Right lung (tissue), 5 donors: ENCODE measurements around the gene CLASP1. TPM values are rescaled to one million over a fixed set of nuclear protein-coding genes. Genes with fewer than 3 reads are reported as not detected.
A peak's percentile ranks its signal among the peaks of the same experiment; 100 is the strongest.

Experiments
- DNase-seq, 2 donors: peaks; one replicate each; pipeline ENCODE4 v3.0.0-alpha.2; 2013
- polyA plus RNA-seq, 5 donors: library from polyadenylated mRNA; unstranded; fragments of 120-200 nt; gene quantifications; one replicate each; pipeline versions ENCODE4 v1.2.1 to v1.2.3, GENCODE V29; 2013; ENCODE audit warnings: inconsistent platforms in 1 of 5, low replicate concordance in 1 of 5; ENCODE audit not compliant: insufficient read length in 5 of 5, insufficient read depth in 1 of 5

CLASP1 gene
- polyA plus RNA-seq, 5 donors: 34.5 to 47.6 (median 47.2) TPM

DNA sequence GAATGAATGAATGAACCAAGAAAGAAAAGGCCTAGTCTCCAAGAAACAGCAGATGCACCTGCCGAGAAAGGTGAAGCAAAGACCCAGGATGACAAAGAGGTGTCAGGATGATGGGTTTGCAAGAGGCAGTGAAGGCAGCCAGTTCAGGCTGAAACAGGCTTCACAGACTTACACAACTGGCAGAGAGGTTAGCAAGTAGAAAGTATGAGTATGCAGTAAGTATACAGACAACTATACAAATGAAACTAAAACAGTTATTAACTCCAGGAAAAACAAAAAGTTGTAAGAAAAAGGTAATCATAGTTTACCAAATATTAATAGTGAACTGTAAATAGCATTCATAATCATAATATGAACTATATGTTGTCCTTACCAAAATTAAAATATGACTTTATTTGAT is 138.4 kb downstream of the CLASP1 start:
- DNase-seq: no peak

DNA sequence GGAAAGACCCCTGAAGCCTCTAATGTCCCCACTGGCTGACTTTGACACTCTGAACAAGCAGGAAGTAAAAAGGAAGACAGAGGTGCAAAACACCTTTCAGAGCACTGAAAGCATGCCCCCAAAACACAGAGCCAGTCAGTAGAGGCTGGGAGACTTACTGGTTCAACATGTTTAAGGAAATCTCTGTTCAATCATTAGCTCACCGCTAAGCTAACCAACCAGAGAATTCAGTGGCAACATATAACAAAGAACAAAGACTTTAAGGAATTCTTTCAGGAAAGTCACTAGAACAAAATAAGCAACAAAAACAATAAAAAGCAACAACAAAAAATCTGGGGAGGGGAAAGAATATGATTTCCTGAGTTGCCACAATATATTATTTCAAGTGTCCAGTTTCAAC is 142.6 kb downstream of the CLASP1 start:
- DNase-seq: no peak

DNA sequence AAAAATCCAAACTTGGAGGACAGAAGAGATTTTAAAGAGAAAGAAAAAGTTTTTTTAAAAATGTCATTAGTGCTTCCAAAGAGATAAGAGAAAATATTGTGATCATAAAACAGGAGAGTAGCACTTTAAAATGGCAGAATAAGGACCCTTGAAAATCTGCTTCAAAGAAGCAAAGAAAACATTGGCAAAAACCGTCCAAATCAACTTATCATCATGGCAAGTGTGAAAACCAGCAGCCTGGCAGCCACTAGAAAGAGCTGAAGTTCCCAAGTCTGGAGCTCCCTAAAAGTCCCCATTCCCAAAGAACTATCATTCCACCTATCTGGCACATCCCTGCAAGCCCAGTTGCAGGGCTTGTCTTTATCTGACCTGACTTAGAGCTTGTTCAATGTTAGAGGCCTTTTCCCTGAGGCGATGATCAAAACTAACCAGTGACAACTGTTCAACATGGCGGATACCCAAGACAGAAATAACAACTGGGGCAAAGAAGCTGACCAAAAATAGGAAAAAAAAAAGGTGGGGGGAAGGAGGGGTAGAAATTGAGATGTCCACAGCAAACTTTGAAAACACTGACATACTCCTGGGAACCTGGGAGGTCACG is 143.2 kb downstream of the CLASP1 start:
- no peak for DNase-seq

DNA sequence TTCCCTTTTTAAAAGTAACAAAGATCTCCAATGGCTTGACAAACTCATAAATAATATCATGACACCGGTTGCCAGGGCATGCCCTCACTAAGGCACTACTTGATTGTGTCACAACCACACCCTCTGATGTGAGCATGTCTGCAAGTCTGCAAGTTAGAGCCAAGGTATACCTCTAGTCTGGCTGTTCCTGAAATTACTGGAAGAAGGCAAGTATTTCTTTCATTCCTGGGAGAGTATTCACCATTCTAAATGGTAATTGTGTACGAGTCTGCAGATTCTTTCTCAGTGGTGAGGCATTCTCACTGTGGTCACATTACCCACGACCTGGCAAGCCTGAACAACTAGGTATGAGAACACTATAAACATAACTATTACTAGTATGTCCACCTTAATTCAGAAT is 144.3 kb downstream of the CLASP1 start:
- no peak for DNase-seq

GRCh38 chr2:121504316-121504715 is 144.9 kb downstream of the CLASP1 start:
- no peak for DNase-seq

GRCh38 chr2:121502781-121503180 is 146.5 kb downstream of the CLASP1 start:
- DNase-seq: no peak

GRCh38 chr2:121502246-121502645 is 147.0 kb downstream of the CLASP1 start:
- DNase-seq: no peak

DNA sequence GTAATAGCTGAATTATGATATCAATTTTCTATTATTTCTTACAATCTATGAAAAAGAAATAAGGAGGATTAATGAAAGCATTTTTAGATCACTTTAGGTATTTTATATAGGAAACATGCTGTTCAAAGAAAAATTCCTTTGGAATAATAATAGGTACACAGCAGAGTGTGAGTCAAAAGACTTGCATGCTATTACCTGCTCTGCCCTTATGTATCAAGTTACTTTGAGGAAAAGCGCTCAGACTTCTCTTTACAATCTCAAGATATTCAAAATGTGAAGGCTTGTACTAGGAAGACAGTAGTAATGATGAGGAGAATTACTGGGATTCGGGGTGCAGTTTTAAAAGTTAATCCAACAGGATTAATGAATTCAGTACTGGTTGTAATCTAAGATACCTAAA is 147.7 kb downstream of the CLASP1 start:
- no peak for DNase-seq

- no peak for DNase-seq
These were observed 148.2 kb downstream of the CLASP1 start for GRCh38 chr2:121501031-121501430.

DNA sequence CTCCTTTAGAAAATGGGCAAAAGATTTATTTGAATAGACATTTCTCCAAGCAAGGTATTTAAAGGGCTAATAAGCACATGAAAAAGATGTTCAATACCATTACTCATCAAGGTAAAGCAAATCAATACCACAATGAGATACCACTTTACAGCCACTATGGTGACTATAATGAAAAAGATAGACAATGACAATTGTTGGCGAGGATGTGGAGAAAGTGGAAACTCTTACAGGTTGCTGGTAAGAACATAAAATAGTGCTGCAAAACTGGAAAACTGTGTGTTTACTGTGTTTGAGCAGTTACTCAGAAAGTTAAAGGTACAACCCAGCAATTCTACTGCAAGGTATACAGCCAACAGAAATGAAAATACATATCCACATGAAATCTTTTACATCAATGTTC is 150.5 kb downstream of the CLASP1 start:
- DNase-seq: no peak

- DNase-seq: no peak
These were observed 156.9 kb downstream of the CLASP1 start for GRCh38 chr2:121492409-121492808.

- DNase-seq: no peak
These were observed 157.7 kb downstream of the CLASP1 start for GRCh38 chr2:121491518-121491917.

- no peak for DNase-seq
These were observed 158.6 kb downstream of the CLASP1 start for GRCh38 chr2:121490584-121491133.

GRCh38 chr2:121489911-121490583 is 159.2 kb downstream of the CLASP1 start:
- DNase-seq: no peak

GRCh38 chr2:121489284-121489683 is 160.0 kb downstream of the CLASP1 start:
- DNase-seq: peak in 1 of 2 donors; percentile 14

DNA sequence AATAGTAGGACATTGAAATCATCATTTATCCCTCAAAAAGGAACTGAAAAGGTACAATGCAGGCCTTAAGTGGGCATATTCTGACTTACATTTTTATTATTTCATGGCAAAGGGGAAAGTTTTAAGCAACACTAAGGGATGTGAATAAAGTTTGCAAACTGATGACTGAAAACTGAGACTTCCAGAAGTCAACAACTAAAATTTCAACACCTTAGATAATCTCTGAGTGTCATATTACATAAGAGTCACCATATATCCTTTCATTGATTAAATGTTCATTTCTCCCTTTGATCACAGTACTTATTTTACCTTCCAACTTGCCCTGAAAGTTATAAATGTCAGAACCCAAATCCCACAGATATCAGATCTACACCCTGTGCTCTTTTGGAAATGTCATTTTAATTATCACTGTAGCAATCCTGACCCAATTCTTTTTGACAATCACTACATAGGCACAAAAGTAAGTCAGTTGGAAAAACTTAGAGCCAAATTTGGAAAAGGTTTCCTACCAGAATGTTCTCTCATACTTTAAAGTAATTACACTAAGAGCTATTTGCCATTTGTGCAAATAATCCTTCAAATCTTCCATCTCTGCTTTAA is 163.0 kb downstream of the CLASP1 start:
- no peak for DNase-seq

GRCh38 chr2:121485039-121485438 is 164.2 kb downstream of the CLASP1 start:
- DNase-seq: no peak

DNA sequence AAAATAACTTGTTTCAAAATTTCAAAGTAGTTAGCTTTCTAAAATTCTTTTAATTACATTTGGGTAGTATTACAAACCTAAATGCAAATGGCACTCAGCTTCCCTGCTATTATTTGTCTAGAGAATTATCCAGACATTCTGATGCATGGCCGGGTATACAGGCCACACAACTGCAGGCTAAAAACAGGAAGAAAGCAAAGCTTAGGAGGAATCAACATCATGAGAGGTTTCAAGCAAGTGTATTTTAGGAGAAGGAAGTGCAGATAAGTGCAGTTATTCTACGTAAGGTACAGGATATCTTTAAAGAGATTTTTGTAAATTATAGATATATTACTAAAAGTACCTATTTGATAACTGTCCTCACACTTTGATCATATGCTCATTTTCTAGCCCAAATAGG is 165.4 kb downstream of the CLASP1 start:
- no peak for DNase-seq

DNA sequence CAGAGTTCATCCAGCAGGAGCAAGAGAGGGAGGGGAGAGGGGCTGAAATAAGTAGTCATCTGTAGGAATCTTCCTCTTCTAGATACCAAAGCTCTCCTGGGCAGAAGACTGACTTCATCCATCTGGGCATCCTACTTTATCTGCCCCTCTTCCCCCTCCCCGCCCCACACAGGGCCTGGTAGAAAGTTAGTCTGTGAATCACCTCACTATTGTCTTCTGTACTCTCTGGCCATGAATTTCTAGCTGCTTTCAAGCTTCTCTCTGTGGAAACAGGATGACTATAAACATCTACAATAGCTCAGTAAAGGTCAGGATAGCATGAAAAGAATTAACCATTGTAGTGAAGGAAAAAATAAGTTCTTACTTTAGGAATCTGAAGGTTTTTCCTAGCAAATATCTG is 166.2 kb downstream of the CLASP1 start:
- no peak for DNase-seq

DNA sequence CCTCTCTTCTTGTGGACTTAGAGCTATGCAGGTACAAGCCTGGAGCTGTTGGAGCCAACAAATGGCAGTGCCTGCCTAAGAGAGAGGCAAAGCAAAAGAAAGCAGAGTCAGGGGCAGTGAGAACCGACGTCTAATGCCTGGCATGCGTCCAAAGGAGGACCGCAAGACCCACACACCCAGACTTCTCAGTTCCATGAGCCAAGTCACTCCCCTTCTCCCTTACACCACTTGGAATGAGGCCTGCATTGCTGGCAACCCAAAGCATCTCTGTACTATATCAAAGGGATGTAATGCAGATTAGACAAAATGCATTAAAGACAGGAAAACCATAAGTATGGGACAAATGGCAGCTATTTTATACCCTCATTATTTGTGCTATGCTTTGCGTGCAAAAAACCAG is 168.4 kb downstream of the CLASP1 start:
- DNase-seq: peak; percentile 76 to 80

DNA sequence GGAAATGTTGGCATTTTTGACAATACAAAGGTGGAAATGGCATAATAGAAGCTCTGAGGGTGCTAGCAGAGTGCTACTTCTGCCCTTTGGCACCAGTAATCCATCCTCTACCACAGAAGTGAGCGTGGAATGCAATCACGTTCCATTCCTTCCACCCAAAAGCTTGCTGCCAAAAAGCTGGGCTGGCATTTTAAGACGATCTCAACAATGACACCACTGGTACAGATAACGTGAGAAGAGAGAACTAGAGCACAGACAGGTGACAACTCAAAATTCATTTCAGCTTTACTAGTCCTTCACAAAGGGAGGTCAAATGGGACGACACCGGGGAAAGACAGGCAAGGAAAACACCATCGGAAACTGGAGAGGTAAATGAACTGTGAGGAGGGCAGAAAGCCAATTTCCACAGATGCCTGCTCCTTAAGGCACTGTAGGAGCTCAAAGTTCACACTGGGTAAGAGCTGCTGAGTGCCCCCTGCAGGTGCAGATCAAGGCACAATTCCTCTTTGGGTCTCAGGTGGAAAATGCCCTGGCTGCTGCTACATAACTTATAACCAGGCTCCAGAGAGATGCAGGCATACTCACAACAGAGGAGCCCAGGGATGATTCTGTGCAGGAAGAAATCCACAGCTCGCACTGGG is 169.3 kb downstream of the CLASP1 start:
- no peak for DNase-seq

GRCh38 chr2:121478996-121479745 is 170.1 kb downstream of the CLASP1 start:
- no peak for DNase-seq
